Immature natural killer cell (primary cell): ENCODE results near the gene SPSB2. TPM values are rescaled to one million over a fixed set of nuclear protein-coding genes. Genes with fewer than 3 reads are reported as not detected.

Experiments
- DNase-seq, 3 donors: peaks; one replicate each; pipeline ENCODE4 v3.0.0; 2022; ENCODE audit warnings: mixed read lengths in 1 of 3
- H3K27ac Mint-ChIP-seq, 6 donors: one replicate each; pipeline ENCODE4 v1.8.0; 2020; ENCODE audit warnings: mixed read lengths in 6 of 6, mild to moderate bottlenecking in 5 of 6, inconsistent platforms in 4 of 6, moderate library complexity in 3 of 6
- H3K27me3 Mint-ChIP-seq, 3 donors: one replicate each; pipeline ENCODE4 v1.8.0; 2020 to 2021; ENCODE audit warnings: low read depth in 3 of 3, mild to moderate bottlenecking in 3 of 3, mixed read lengths in 3 of 3, moderate library complexity in 3 of 3, inconsistent platforms in 1 of 3
- H3K36me3 Mint-ChIP-seq, 3 donors: one replicate each; pipeline ENCODE4 v1.8.0; 2020; ENCODE audit warnings: mixed read lengths in 3 of 3, inconsistent platforms in 2 of 3, mild to moderate bottlenecking in 2 of 3
- H3K4me1 Mint-ChIP-seq, 2 donors: one replicate each; pipeline ENCODE4 v1.8.0; 2020; ENCODE audit warnings: inconsistent platforms in 2 of 2, mild to moderate bottlenecking in 2 of 2, mixed read lengths in 2 of 2, moderate library complexity in 1 of 2
- H3K4me3 Mint-ChIP-seq, 5 donors: one replicate each; pipeline ENCODE4 v1.8.0; 2020; ENCODE audit warnings: mild to moderate bottlenecking in 5 of 5, mixed read lengths in 5 of 5, inconsistent platforms in 3 of 5, moderate library complexity in 3 of 5
- H3K9me3 Mint-ChIP-seq, 6 donors: one replicate each; pipeline ENCODE4 v1.8.0; 2020; ENCODE audit warnings: mild to moderate bottlenecking in 6 of 6, mixed read lengths in 6 of 6, inconsistent platforms in 4 of 6, moderate library complexity in 3 of 6
- polyA plus RNA-seq, 3 donors: library from polyadenylated mRNA; unstranded; fragments of 300-500 nt; fragmentation: Illumina TruSeq; gene quantifications; one replicate each; pipeline ENCODE4 v1.2.3, GENCODE V29; 2021

Gene SPSB2
- polyA plus RNA-seq, 3 donors from 2014 or later = 11.2 to 17.0 (median 11.4) TPM

- no peak for DNase-seq
- H3K27me3 Mint-ChIP-seq = peaks cover 0 to 2% (median 0%) of the 10 kb centered on the region in 3 donors
- H3K4me1 Mint-ChIP-seq = no peaks in the 10 kb centered on the region
- no peaks in the 10 kb centered on the region for H3K9me3 Mint-ChIP-seq
- no peak overlapping the region for H3K4me3 Mint-ChIP-seq
- H3K36me3 Mint-ChIP-seq = peaks cover 31 to 47% (median 41%) of the 10 kb centered on the region in 3 donors
- H3K27ac Mint-ChIP-seq = no peak overlapping the region
Observed at GRCh38 chr12:6861391-6861790, 11.7 kb downstream of the SPSB2 start.

- no peaks in the 10 kb centered on the region for H3K9me3 Mint-ChIP-seq
- H3K27me3 Mint-ChIP-seq = peaks cover 0 to 2% (median under 1%) of the 10 kb centered on the region in 3 donors
- H3K4me3 Mint-ChIP-seq = no peak overlapping the region
- H3K27ac Mint-ChIP-seq = no peak overlapping the region
- H3K4me1 Mint-ChIP-seq = no peaks in the 10 kb centered on the region
- peaks cover 31 to 49% (median 41%) of the 10 kb centered on the region in 3 donors for H3K36me3 Mint-ChIP-seq
- no peak for DNase-seq
Observed at GRCh38 chr12:6860942-6861341, 12.2 kb downstream of the SPSB2 start.

GRCh38 chr12:6860116-6860515 lies 13.0 kb downstream of the SPSB2 start:
- Mint-ChIP-seq H3K27ac (no peak overlapping the region), H3K36me3 (peaks cover 30 to 53% (median 44%) of the 10 kb centered on the region in 3 donors), H3K27me3 (peaks cover 0 to 3% (median 2%) of the 10 kb centered on the region in 3 donors), H3K4me1 (no peaks in the 10 kb centered on the region), H3K9me3 (no peaks in the 10 kb centered on the region), H3K4me3 (no peak overlapping the region)
- no peak for DNase-seq

GRCh38 chr12:6858799-6859198 lies 14.3 kb downstream of the SPSB2 start:
- DNase-seq = no peak
- Mint-ChIP-seq H3K36me3 (peaks cover 28 to 47% (median 38%) of the 10 kb centered on the region in 3 donors), H3K9me3 (no peaks in the 10 kb centered on the region), H3K27me3 (peaks cover 0 to 3% (median 2%) of the 10 kb centered on the region in 3 donors), H3K4me3 (no peak overlapping the region), H3K27ac (no peak overlapping the region), H3K4me1 (peaks cover 0 to 4% of the 10 kb centered on the region in 2 donors)

GRCh38 chr12:6855322-6855721 lies 17.8 kb downstream of the SPSB2 start:
- H3K27me3 Mint-ChIP-seq = peaks cover 6 to 10% (median 10%) of the 10 kb centered on the region in 3 donors
- peaks cover 21 to 29% of the 10 kb centered on the region in 2 donors for H3K4me1 Mint-ChIP-seq
- peaks cover 10 to 24% (median 16%) of the 10 kb centered on the region in 3 donors for H3K36me3 Mint-ChIP-seq
- DNase-seq = no peak
- H3K27ac Mint-ChIP-seq = no peak overlapping the region
- no peaks in the 10 kb centered on the region for H3K9me3 Mint-ChIP-seq
- H3K4me3 Mint-ChIP-seq = no peak overlapping the region

- H3K27ac Mint-ChIP-seq = peak overlapping the region in 1 of 6 donors; percentile 49
- H3K4me3 Mint-ChIP-seq = peak overlapping the region in 1 of 5 donors; percentile 18
- peaks cover 21 to 29% of the 10 kb centered on the region in 2 donors for H3K4me1 Mint-ChIP-seq
Observed at GRCh38 chr12:6854036-6854435, 19.1 kb downstream of the SPSB2 start.

GRCh38 chr12:6853626-6854025 lies 19.5 kb downstream of the SPSB2 start:
- no peaks in the 10 kb centered on the region for H3K9me3 Mint-ChIP-seq
- peaks cover 6 to 14% (median 10%) of the 10 kb centered on the region in 3 donors for H3K27me3 Mint-ChIP-seq
- H3K27ac Mint-ChIP-seq = peak overlapping the region in 5 of 6 donors; percentile 49 to 69 (median 56)
- peaks cover 21 to 29% of the 10 kb centered on the region in 2 donors for H3K4me1 Mint-ChIP-seq
- H3K36me3 Mint-ChIP-seq = peaks cover 9 to 18% (median 15%) of the 10 kb centered on the region in 3 donors
- DNase-seq = no peak
- H3K4me3 Mint-ChIP-seq = peak overlapping the region; percentile 21 to 100 (median 95)

More at GRCh38 chr12:6854036-6854435, 19.1 kb downstream of the SPSB2 start:
- Mint-ChIP-seq H3K27me3 (peaks cover 6 to 14% (median 10%) of the 10 kb centered on the region in 3 donors), H3K9me3 (no peaks in the 10 kb centered on the region), H3K36me3 (peaks cover 9 to 18% (median 15%) of the 10 kb centered on the region in 3 donors)
- no peak for DNase-seq

- peaks cover 7 to 14% (median 10%) of the 10 kb centered on the region in 3 donors for H3K36me3 Mint-ChIP-seq
- peak overlapping the region; percentile 97 to 99 (median 98) for H3K27ac Mint-ChIP-seq
- no peaks in the 10 kb centered on the region for H3K9me3 Mint-ChIP-seq
- DNase-seq = no peak
- peaks cover 6 to 14% (median 10%) of the 10 kb centered on the region in 3 donors for H3K27me3 Mint-ChIP-seq
- peak overlapping the region; percentile 92 to 100 (median 96) for H3K4me3 Mint-ChIP-seq
- peaks cover 21 to 29% of the 10 kb centered on the region in 2 donors for H3K4me1 Mint-ChIP-seq
Observed at GRCh38 chr12:6852651-6853354, 20.3 kb downstream of the SPSB2 start.

GRCh38 chr12:6851921-6852650 lies 21.0 kb downstream of the SPSB2 start, which contains the start of gene USP5:
Gene USP5, plus strand, starts transcription at chr12:6852150. Its CDS starts 30 bp downstream, at chr12:6852180.
- H3K27me3 Mint-ChIP-seq = peaks cover 6 to 14% (median 10%) of the 10 kb centered on the region in 3 donors
- peak; percentile 98 to 99 (median 99) for DNase-seq
- H3K36me3 Mint-ChIP-seq = peaks cover 0 to 7% (median 4%) of the 10 kb centered on the region in 3 donors
- peaks cover 21 to 29% of the 10 kb centered on the region in 2 donors for H3K4me1 Mint-ChIP-seq
- H3K4me3 Mint-ChIP-seq = peak within 1 kb of the TSS; percentile 92 to 100 (median 96)
- no peaks in the 10 kb centered on the region for H3K9me3 Mint-ChIP-seq
- H3K27ac Mint-ChIP-seq = peak within 1 kb of the TSS; percentile 97 to 99 (median 98)

GRCh38 chr12:6851153-6851920 lies 21.8 kb downstream of the SPSB2 start, which contains the start of gene CDCA3:
Gene CDCA3, minus strand, starts transcription at chr12:6851286. Its CDS starts 334 bp downstream, at chr12:6850952.
- Mint-ChIP-seq H3K9me3 (no peaks in the 10 kb centered on the region), H3K36me3 (peaks cover 0 to 6% (median 4%) of the 10 kb centered on the region in 3 donors), H3K4me1 (peaks cover 21 to 29% of the 10 kb centered on the region in 2 donors), H3K4me3 (peak within 1 kb of the TSS; percentile 92 to 100 (median 96)), H3K27me3 (peaks cover 6 to 14% (median 10%) of the 10 kb centered on the region in 3 donors), H3K27ac (peak within 1 kb of the TSS; percentile 97 to 99 (median 98))
- peak; percentile 90 to 94 (median 92) for DNase-seq

GRCh38 chr12:6850796-6851152 lies 22.3 kb downstream of the SPSB2 start:
- Mint-ChIP-seq H3K4me3 (peak overlapping the region in 4 of 5 donors; percentile 95 to 100 (median 96)), H3K36me3 (peaks cover 0 to 4% (median 2%) of the 10 kb centered on the region in 3 donors), H3K4me1 (peaks cover 21 to 29% of the 10 kb centered on the region in 2 donors), H3K27me3 (peaks cover 6 to 12% (median 10%) of the 10 kb centered on the region in 3 donors), H3K27ac (peak overlapping the region in 2 of 6 donors; percentile 97 to 99), H3K9me3 (no peaks in the 10 kb centered on the region)
- DNase-seq = no peak

- no peak for DNase-seq
- Mint-ChIP-seq H3K4me3 (peak overlapping the region in 3 of 5 donors; percentile 9 to 65 (median 51)), H3K27me3 (peaks cover 6 to 11% (median 10%) of the 10 kb centered on the region in 3 donors), H3K4me1 (peaks cover 21 to 29% of the 10 kb centered on the region in 2 donors), H3K9me3 (no peaks in the 10 kb centered on the region), H3K27ac (peak overlapping the region in 2 of 6 donors; percentile 34 to 40), H3K36me3 (no peaks in the 10 kb centered on the region)
Observed at GRCh38 chr12:6849976-6850560, 23.0 kb downstream of the SPSB2 start.
